Spleen (tissue), 7 donors: Measurements from ENCODE around the gene GNAZ.

Source experiments
- POLR2A ChIP-seq, 3 donors: fragments of 450-650 bp; IDR thresholded peaks; one replicate each; pipeline ENCODE4 v1.5.1; 2017; ENCODE audit warnings: antibody characterized with exemption in 3 of 3, mild to moderate bottlenecking in 1 of 3
- POLR2AphosphoS5 ChIP-seq, 3 donors: sonication (generic); formaldehyde crosslinking; IDR thresholded peaks; one replicate each; pipeline ENCODE4 v1.5.1; 2017; ENCODE audit warnings: antibody characterized with exemption in 3 of 3
- TF ChIP-seq, protein P1 (sequence below), 11 experiments: fragments of 200-600 bp in 7 of 11; fragments of 450-650 bp in 4 of 11; sonication (generic) in 4 of 11; IDR thresholded peaks in 8 of 11; conservative IDR thresholded peaks in 3 of 11; 1 replicate in 7 of 11; 2 replicates in 4 of 11; pipeline versions ENCODE4 v1.4.0 to v1.8.0; 2016 to 2021; ENCODE audit warnings: antibody characterized with exemption in 11 of 11, inconsistent platforms in 4 of 11, mild to moderate bottlenecking in 1 of 11
- donor health status: DM: no; HTN: no; CAD: no; lungs with moderate emphysema.
- donor health status: DM: no; HTN: no; CAD: no.
- donor health status: DM: no; HTN: no; CAD: no.

DNA sequence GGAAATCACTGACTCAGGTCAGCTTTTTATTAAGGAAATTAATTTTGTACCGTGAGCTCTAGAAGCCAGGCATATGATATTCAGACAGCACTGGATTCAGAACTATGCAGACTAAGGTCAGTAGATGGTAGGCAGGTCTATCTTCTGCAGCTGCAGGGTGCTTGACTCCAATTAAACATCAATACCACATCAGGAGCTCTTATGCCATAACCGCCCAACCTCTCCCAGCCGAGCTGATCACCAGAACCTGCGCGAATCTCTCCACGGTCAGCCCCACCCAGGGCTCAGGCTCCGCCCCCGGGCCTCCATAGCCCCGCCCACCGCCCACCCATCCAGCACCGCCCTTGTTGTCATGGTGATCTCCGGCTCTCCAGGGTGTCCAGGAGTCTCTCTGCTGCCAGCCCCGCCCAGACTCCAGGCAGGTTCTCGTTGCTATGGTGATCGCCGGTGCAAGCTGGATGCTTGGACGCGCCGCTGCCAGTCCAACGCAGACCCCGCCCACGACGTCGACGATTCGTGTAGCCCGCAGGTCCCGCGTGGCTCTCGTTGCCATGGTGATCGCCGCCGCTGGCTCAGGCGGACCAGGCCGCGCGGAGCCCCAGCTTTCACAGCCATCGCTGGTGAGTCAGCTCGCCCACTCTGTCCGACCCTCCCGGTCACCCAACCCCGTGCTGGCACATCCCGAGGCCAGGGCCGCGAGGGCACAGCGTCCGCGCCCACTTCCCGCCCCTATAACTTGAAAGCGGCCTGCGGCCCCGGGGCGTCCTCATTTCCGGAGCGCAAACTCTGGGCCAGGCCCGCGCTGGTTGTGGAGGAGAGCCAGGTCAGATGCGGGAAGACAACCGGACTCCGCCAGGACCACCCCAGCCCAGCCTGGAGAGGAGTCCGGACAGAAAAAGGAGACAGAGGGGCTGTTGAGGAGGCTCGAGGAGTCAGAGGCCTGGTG lies 74.9 kb downstream of the GNAZ start, which contains the start of gene RAB36:
- TF ChIP-seq, protein P1, sequence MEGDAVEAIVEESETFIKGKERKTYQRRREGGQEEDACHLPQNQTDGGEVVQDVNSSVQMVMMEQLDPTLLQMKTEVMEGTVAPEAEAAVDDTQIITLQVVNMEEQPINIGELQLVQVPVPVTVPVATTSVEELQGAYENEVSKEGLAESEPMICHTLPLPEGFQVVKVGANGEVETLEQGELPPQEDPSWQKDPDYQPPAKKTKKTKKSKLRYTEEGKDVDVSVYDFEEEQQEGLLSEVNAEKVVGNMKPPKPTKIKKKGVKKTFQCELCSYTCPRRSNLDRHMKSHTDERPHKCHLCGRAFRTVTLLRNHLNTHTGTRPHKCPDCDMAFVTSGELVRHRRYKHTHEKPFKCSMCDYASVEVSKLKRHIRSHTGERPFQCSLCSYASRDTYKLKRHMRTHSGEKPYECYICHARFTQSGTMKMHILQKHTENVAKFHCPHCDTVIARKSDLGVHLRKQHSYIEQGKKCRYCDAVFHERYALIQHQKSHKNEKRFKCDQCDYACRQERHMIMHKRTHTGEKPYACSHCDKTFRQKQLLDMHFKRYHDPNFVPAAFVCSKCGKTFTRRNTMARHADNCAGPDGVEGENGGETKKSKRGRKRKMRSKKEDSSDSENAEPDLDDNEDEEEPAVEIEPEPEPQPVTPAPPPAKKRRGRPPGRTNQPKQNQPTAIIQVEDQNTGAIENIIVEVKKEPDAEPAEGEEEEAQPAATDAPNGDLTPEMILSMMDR (IDR thresholded peaks at IDR 0.05 in 8 of 11, conservative IDR thresholded peaks at IDR 0.05 in 3 of 11) = no peak
- TF ChIP-seq POLR2AphosphoS5 (IDR thresholded peaks at IDR 0.05) (peak; percentile 35 to 82 (median 69)), POLR2A (IDR thresholded peaks at IDR 0.05) (no peak)
